Ovary (tissue), 9 donors: ENCODE data around the gene MRPL58. TPM values are rescaled to one million over a fixed set of nuclear protein-coding genes. Genes with fewer than 3 reads are reported as not detected.

ENCODE experiments used
- DNase-seq, 5 donors: peaks; one replicate each; pipeline ENCODE4 v3.0.0-alpha.2; 2019 to 2020
- H3K27ac ChIP-seq, 2 donors: fragments of 200-600 bp; one replicate each; pipeline versions ENCODE4 v1.5.1 to v1.8.0; 2019 to 2022
- H3K27me3 ChIP-seq: fragments of 200-600 bp; one replicate; pipeline ENCODE4 v1.8.0; 2022
- H3K36me3 ChIP-seq: fragments of 200-600 bp; sonication (generic); one replicate; pipeline ENCODE4 v1.5.1; 2019
- H3K4me1 ChIP-seq: one replicate; pipeline ENCODE4 v1.8.1; 2013; ENCODE audit warnings: mild to moderate bottlenecking, moderate library complexity; ENCODE audit not compliant: insufficient read depth
- H3K4me3 ChIP-seq: fragments of 200-600 bp; sonication (generic); one replicate; pipeline ENCODE4 v1.5.1; 2017
- H3K9me3 ChIP-seq, 2 donors: fragments of 200-600 bp in 1 of 2; sonication (generic) in 1 of 2; one replicate each; pipeline versions ENCODE4 v1.5.1 to v1.8.1; 2013 to 2019; ENCODE audit warnings: mild to moderate bottlenecking in 1 of 2, moderate library complexity in 1 of 2
- CTCF ChIP-seq, 3 donors: fragments of 450-650 bp in 2 of 3; fragments of 200-600 bp in 1 of 3; IDR thresholded peaks; one replicate each; pipeline versions ENCODE4 v1.5.1 to v1.8.0; 2016 to 2022; ENCODE audit warnings: antibody characterized with exemption in 3 of 3, mild to moderate bottlenecking in 1 of 3
- EP300 ChIP-seq: sonication (generic); formaldehyde crosslinking; IDR thresholded peaks from one replicate; pipeline ENCODE4 v1.6.1; 2017; ENCODE audit warnings: antibody characterized with exemption
- POLR2A ChIP-seq: fragments of 450-650 bp; IDR thresholded peaks from one replicate; pipeline ENCODE4 v1.6.1; 2017; ENCODE audit warnings: antibody characterized with exemption, mild to moderate bottlenecking, moderate library complexity
- WGBS, 3 donors: extraction: QIAGEN DNeasy Blood & Tissue Kit in 1 of 3; methylation state at CpG; one replicate each; pipeline versions ENCODE4 v1.1.5 to v1.1.7; 2013 to 2017; 5-methylcytosine and 5-hydroxymethylcytosine counted together
- intact Hi-C, 4 donors: fragments of 100-400 bp; cut with DNase I; formaldehyde crosslinking; loops; one replicate each; pipeline versions ENCODE4 v1.11.0 to v1.15.1; 2022 to 2023
- polyA plus RNA-seq, 2 donors: library from polyadenylated mRNA; stranded (reverse); fragments of 200-250 nt in 1 of 2; fragments of 350-450 nt in 1 of 2; fragmentation: Illumina TruSeq in 1 of 2; extraction: RNeasy Lipid Tissue Mini Kit (QIAGEN cat#74804) in 1 of 2; gene quantifications; one replicate each; pipeline ENCODE4 v1.2.3, GENCODE V29; 2013 to 2014
- total RNA-seq, 7 donors: library from RNA; depleted of rRNA in 2 of 7; stranded (reverse); fragments of >200 nt in 2 of 7; fragmentation: NEBNext Ultra II Directional in 3 of 7; extraction: Animal tissue kit (Norgen Biotek cat#: 25700) in 3 of 7; gene quantifications; one replicate each; pipeline versions ENCODE4 v1.1.0 to v1.2.4, GENCODE V29; 2016 to 2023
- donor health status: DM: no; HTN: no; CAD: no; lungs with moderate emphysema.
- donor health status: DM: no; HTN: no; CAD: no.
- donor health status: Bipolar disorder and iron deficiency.
- donor health status: DM: yes; HTN: yes; CAD: no.
- donor health status: DM: no; HTN: no; CAD: no.
- donor health status: DM: yes; HTN: yes; CAD: no.

The MRPL58 gene
- total and polyA plus RNA-seq, 9 donors: 17.9 to 40.6 (median 24.3) TPM

DNA sequence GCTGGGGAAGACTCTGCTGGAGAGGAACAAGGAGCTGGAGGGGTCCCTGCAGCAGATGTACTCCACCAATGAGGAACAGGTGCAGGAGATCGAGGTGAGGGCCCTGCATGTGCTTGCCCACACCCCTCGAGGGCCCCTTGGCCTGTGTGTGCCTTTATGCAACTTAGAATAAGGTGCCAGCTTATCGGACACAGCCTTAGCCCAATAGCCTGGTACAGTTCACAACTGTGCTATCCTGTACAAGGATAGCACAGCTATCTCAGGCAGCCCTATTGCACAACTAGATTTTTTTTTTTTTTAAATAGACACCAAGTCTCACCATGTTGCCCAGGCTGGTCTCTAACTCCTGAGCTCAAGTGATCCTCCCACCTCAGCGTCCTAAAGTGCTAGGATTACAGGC, 12.9 kb upstream of the MRPL58 start:
- H3K36me3 ChIP-seq: no peaks in the 10 kb centered on the region
- H3K9me3 ChIP-seq: no peaks in the 10 kb centered on the region
- no peaks in the 10 kb centered on the region for H3K27me3 ChIP-seq
- no peaks in the 10 kb centered on the region for H3K4me1 ChIP-seq
- no peak for DNase-seq
- TF ChIP-seq POLR2A (no peak), CTCF (IDR thresholded peaks at IDR 0.05) (no peak), EP300 (no peak)
- H3K4me3 ChIP-seq: no peak overlapping the region
- H3K27ac ChIP-seq: no peak overlapping the region
- WGBS, 3 donors: 88 to 92% (median 91%) methylated on average over 4 of the region's 4 CpGs
- intact Hi-C loops: no loop called here

DNA sequence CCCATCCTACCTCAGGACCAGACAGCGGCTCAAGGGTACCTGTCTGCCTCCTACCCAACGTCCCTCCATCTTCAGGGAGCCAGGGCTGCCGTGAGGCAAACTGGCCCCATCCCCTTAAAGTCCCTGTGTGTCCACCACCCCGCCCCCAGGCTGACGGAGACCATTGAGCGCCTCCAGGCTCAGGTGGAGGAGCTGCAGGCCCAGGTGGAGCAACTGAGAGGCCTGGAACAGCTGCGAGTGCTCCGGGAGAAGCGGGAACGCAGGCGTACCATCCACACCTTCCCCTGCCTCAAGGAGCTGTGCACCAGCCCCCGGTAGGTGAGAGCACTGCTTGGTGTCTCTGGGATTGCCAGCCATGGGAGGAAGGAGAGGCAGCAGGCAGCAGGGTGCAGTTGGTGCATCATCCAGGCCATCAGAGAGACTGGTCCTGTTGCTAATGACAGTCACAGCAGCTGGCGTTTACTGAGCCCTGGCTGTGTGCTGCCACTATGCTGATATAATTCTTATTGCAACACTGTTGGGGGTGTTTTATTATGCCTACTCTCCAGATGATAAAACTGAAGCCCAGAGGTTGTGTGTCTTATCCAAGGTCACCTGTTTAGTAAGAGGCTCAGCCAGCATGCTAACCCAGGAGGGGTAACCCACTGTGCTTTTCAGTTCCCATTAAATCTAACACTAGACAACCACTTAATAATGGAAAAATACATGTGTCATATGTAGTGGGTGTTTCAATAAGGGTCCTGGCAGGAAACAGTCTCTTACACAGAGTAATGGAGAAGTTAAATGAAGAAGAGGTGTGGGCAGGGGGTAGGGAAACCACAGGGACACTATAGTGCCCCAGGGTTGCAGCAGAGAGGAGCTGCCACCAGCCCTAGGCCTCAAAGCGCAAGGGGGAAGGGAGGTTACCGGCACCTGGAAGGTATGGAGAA, 10.3 kb upstream of the MRPL58 start:
- no peak for DNase-seq
- no peak overlapping the region for H3K4me3 ChIP-seq
- intact Hi-C loops: no loop called here
- no peaks in the 10 kb centered on the region for H3K9me3 ChIP-seq
- H3K27ac ChIP-seq: no peak overlapping the region
- no peaks in the 10 kb centered on the region for H3K36me3 ChIP-seq
- no peaks in the 10 kb centered on the region for H3K4me1 ChIP-seq
- H3K27me3 ChIP-seq: no peaks in the 10 kb centered on the region
- TF ChIP-seq EP300: no peak
- TF ChIP-seq POLR2A: no peak
- WGBS, 3 donors: 91 to 94% (median 92%) methylated on average over 15 of the region's 15 CpGs

DNA sequence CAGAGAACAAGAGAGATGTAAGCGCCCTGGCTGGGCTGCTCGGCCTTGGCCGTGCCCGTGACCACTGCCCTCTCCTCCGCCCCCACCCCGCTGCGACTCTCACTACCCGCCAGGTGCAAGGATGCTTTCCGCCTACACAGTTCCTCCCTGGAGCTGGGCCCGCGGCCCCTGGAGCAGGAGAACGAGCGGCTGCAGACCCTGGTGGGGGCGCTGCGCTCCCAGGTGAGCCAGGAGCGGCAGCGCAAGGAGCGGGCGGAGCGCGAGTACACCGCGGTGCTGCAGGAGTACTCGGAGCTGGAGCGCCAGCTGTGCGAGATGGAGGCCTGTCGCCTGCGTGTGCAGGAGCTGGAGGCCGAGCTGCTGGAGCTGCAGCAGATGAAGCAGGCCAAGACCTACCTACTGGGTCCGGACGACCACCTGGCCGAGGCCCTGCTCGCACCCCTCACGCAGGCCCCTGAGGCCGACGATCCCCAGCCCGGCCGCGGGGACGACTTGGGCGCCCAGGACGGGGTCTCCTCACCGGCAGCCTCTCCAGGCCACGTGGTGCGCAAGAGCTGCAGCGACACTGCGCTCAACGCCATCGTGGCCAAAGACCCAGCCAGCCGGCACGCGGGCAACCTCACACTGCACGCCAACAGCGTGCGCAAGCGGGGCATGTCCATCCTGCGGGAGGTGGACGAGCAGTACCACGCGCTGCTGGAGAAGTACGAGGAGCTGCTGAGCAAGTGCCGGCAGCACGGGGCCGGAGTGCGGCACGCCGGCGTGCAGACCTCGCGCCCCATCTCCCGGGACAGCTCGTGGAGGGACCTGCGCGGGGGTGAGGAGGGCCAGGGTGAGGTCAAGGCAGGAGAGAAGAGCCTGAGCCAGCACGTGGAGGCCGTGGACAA, 9.2 kb upstream of the MRPL58 start:
- intact Hi-C loops: no loop called here
- Histone ChIP-seq H3K4me3 (no peak overlapping the region), H3K27me3 (no peaks in the 10 kb centered on the region), H3K4me1 (no peaks in the 10 kb centered on the region), H3K27ac (no peak overlapping the region), H3K36me3 (no peaks in the 10 kb centered on the region), H3K9me3 (no peaks in the 10 kb centered on the region)
- WGBS, 3 donors: 80 to 86% (median 80%) methylated on average over 75 to 76 of the region's 76 CpGs
- no peak for TF ChIP-seq POLR2A
- no peak for TF ChIP-seq EP300
- no peak for TF ChIP-seq CTCF (IDR thresholded peaks at IDR 0.05)
- no peak for DNase-seq

DNA sequence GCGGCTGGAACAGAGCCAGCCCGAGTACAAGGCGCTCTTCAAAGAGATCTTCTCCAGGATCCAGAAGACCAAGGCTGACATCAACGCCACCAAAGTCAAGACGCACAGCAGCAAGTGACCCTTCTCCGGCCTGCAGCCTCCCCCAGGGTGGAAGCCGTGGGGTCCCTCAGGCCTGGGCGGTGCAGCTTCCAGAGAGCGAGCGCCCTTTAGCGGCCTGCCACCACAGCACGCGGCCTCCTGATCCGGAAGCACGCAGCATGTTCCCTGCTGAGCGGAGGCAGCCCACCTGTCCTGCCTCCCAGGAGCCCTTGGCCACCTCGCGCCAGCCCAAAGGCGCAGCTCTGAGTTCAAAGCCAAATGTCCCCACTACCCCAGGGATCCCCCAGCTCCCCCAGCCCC, 8.5 kb upstream of the MRPL58 start:
- TF ChIP-seq EP300: no peak
- no peak for TF ChIP-seq CTCF (IDR thresholded peaks at IDR 0.05)
- 77 to 86% (median 79%) methylated on average over 18 to 19 of the region's 19 CpGs for WGBS, 3 donors
- Histone ChIP-seq H3K9me3 (no peaks in the 10 kb centered on the region), H3K36me3 (no peaks in the 10 kb centered on the region), H3K27ac (no peak overlapping the region), H3K27me3 (no peaks in the 10 kb centered on the region), H3K4me3 (no peak overlapping the region), H3K4me1 (no peaks in the 10 kb centered on the region)
- no peak for DNase-seq
- intact Hi-C loops: no loop called here
